GM12872 (cell line): ENCODE measurements around the gene CFAP54.

Experiments
- TF ChIP-seq, protein P1 (sequence below): IDR thresholded peaks from 3 replicates; pipeline ENCODE4 v1.5.1; 2011; ENCODE audit warnings: low read depth, mild to moderate bottlenecking, low read length, moderate library complexity; ENCODE audit not compliant: insufficient read depth

The CFAP54 gene

DNA sequence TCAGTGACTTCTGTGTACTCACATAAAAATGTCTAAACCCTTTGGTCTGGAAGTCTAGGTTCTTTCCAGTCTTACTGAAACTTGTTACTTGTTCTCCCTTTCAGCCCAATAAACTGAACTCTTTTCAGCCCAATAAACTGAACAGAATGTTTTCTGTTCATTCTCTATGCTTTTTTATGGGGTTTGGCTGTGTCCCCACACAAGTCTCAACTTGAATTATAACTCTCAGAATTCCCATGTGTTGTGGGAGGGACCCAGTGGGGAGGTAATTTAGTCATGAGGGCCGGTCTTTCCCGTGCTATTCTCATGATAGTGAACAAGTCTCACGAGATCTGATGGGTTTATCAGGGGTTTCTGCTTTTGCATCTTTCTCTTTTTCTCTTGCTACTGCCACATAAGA, 402.7 kb downstream of the CFAP54 start:
- TF ChIP-seq, protein P1, sequence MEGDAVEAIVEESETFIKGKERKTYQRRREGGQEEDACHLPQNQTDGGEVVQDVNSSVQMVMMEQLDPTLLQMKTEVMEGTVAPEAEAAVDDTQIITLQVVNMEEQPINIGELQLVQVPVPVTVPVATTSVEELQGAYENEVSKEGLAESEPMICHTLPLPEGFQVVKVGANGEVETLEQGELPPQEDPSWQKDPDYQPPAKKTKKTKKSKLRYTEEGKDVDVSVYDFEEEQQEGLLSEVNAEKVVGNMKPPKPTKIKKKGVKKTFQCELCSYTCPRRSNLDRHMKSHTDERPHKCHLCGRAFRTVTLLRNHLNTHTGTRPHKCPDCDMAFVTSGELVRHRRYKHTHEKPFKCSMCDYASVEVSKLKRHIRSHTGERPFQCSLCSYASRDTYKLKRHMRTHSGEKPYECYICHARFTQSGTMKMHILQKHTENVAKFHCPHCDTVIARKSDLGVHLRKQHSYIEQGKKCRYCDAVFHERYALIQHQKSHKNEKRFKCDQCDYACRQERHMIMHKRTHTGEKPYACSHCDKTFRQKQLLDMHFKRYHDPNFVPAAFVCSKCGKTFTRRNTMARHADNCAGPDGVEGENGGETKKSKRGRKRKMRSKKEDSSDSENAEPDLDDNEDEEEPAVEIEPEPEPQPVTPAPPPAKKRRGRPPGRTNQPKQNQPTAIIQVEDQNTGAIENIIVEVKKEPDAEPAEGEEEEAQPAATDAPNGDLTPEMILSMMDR: no peak

DNA sequence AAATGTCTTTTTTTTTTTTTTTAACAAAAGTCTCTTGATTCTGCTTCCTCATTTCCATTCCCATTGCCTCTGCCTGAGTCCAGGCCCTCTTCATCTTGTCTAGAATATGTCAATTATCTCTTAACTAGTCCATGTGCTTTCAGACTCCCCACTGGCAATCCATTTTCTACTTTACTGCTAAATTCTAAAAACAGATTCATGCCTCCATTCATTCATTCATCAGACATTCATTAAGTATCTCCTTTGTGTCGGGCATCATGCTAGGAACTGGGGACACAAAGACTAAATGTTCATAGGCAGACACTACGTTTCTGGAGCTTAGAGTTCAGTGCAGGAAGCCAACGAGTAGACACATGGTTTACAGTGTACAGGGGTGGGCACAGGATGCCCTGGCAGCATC, 408.0 kb downstream of the CFAP54 start:
- TF ChIP-seq, protein P1: no peak

DNA sequence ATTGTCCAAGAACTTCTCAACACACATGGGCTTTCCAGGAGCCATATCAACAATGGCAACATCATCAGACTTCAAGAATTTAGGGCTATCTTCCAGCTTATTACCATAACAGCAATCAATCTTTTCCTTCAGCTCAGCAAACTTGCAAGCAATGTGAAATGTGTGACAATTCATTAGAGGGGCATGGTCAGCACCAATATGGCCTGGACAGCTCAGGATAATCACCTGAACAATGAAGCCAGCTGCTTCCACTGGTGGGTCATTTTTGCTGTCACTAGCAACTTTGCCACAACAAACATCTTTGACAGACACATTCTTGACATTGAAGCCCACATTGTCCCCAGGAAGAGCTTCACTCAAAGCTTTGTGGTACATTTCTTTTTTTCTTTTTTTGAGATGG, 411.8 kb downstream of the CFAP54 start:
- TF ChIP-seq, protein P1: no peak

DNA sequence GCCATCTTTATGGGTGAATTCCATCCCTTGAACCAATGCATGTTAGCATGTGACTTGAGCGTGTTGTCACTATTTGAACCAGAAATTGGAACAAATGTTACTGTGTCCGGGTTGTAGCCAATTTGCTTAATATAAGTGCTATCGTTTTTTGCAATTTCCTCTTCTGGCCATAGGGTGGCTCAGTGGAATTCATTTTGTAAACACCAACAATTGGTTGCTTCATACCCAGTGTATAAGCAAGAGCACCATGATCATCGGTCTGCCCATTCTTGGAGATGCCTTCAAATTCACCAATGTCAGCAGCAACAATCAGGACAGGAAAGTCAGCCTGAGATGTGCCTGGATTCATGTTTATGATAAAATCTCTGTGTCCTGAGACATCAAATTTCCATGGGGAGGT, 412.7 kb downstream of the CFAP54 start:
- TF ChIP-seq, protein P1: peak; percentile 35; the same call in 2 of the 3 replicates

DNA sequence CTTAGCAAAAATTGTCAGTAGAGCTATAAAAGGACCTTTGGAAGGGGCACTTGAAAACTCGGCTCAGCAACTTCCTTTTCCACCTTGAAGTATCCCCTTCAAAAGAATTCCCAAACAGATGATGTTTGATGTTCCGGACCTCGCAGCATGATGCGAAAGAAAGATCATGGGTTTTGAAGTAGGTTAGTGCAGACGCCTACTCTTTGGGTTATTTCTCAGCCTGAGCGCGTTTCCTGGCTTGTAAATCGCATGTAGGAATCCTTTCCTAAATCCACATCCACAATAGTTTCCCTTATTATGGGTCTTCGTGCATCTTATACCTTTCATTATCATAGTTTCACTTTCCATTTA, 417.1 kb downstream of the CFAP54 start:
- TF ChIP-seq, protein P1: no peak

DNA sequence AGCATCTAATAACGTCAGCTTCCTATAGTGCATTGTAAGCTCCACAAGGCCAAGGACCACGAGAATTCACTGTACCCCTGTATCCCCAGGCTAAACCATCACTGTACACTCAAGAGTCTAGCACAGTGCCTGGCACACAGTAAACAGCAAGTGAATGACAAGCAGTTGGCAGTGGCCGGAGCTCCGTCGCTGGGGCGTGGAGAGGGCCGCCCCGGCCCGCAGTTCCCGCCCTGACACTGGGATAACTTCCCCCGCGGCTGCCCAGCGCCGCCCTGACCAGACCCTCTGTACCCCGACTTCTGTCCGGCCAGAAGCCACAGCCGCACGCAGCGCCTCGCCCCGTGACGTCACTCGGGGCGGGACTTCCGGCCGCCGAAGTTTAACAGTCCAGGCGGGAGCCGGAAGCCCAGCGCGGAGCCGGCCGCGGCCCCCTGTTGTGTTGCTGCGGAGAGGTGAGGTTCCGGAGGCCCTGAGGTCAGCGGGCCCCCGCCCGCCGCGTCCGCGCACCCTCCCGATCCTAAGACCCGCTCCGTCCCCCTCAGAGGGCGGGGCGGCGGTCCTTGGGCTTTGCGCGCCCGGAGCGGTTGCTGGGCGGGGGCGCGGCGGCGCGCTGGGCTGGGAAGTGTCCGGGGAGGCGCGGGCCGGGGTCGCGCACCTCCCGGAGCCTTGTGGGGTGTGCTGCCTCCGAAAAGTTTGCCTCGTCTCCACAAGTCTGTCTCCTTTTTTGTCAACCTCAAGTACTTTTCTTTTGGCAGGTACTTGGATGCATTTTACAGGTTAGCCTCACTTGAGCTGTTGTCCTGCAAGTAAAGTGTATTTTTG, 417.7 kb downstream of the CFAP54 start, which contains the start of gene NEDD1:
NEDD1 (plus strand) TSS at position 409 of the 822 bp plus-strand sequence. CDS start 2,503 bp downstream, outside the sequence.
- TF ChIP-seq, protein P1: no peak

DNA sequence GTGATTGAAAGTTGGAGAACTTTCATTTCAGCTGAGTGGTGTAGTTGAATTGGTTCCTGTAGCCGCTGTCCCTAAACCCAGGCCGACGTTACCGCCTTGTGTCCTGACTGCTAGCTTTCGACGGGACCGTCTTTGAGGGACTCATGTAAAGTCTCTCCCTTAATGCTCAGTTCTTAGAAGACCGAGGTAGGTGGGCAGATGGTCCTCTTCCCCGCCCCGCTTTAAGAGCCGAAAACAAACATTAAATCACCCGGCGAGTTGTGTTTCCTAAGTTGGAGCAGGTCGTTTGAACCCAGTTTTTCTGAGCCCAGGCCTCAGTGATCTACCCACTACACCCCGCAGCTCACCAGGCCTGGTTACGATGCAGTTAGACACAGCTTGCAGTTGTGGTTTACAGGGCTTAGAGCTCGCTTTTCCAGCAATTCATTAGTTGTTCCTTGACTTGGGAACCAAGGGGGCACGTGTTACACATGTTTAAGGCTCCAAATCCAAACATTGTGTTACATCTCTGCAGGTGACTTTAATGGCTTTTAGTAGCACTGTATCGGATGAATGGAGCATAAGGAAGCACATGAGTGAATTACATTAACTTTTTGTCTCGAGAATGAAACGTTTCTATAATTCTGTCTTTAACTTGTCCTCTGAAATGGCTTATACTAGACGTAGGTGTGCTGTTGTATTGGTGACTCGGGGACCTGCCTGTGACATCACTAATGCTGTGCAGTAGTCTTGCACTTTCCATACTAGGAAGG, 418.5 kb downstream of the CFAP54 start:
- TF ChIP-seq, protein P1: no peak
